Effector CD4-positive, alpha-beta T cell (primary cell): ENCODE measurements around the gene ZXDC.

Experiments used
- DNase-seq: peaks from one replicate; pipeline ENCODE4 v3.0.0-alpha.2; 2020

The ZXDC gene

DNA sequence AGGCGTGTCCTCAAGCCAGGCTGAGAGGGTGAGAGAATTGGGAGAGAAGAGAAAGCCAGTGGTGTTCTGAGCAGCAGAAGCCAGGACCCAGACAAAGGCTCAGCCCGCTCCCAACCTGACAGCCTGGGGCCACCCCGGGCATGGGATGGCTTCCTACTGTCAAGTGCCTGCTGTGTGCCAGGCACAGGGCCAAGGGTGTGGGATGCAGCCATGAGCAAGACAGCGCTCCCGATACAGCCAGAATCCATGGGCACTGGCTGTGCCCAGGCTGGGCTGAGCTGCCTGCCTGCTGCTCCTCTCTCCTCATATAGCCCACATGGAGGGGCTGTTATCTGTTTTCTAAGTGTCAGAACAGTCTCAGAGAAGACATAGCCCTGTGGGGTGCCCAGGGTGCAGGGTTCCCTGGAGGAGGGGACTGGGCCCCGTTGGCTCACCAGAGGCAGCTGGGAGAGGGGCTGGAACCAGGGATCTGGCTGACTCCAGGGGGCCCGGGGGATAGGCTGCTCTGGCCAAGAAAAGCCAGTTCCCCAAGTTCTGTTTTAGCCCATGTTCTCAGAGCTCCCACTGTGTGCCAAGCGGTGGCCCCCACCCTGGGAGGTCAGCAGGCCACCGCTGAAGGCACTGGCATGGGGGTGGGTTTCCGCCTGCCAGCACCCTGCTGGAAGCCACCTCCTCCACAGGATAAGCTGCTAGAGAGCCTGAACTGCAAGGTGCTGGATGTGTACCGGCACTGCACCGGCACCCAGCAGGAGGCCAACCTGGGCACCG lies 42.0 kb downstream of the ZXDC start:
- no peak for DNase-seq

DNA sequence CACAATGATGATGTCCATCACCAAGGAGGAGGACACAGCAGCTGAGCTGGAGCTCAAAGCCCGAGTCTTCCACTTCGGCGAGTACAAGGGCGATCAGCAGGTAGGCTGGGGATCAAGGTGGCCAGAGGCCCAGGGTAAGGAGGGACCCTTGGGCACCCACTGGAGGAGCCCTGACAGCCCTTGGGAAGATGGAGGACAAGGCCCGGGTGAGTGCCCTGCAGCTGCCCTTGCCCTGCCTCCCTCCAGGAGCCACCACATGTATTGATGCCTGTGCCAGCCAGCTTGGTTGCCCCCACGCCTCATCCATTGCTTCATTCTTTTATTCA lies 42.6 kb downstream of the ZXDC start:
- no peak for DNase-seq

DNA sequence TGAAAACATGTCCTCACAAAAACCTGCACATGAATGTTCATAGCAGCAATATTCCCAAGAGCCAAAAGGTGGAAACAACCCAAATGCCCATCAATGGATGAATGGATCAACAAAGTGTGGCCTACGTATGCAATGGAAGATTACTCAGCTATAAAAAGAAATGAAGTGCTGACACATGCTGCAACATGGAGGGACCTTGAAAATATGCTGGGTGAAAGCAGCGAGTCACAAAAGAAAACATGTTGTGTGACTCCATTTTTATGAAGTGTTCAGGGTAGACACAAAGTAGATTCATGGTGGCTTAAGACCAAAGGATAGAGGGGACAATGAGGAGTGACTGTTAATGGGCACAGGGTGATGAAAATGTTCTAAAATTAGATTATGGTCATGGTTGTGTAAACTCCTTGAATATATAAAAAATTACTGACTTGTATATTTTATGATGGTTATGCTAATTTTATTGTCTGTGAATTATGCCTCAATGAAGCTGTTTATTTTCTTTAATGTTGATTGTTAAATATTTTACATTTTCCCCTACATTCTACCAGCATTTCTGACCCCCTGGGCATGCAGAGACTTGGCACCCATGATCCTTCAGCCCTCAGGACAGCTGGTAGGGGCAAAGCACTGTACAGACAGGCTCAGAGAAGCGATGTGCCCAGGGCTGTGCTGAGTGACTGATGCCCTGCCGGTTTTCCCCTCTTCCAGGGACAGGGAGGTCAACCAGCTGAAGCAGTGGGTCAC lies 43.2 kb downstream of the ZXDC start:
- no peak for DNase-seq

DNA sequence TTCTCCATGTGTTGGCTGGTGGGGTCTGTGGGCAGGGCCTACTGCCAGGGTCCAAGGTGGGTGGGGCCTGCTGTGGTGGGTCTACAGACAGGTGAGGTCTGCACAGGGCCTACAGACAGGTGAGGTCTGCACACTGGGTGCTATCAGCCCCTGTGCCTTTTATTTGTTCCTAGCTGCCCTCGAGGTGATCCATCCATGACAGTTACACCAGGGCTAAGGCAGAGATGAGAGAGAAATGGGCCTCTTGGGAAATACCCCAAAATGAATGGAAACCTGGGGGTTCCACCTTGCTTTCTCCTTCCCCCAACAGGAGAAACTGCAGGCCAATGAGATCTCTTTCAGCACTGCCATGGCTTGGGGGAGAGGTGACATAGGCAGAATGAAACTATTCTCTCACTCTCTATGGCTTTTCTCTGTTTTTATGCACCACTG lies 44.6 kb downstream of the ZXDC start:
- no peak for DNase-seq

DNA sequence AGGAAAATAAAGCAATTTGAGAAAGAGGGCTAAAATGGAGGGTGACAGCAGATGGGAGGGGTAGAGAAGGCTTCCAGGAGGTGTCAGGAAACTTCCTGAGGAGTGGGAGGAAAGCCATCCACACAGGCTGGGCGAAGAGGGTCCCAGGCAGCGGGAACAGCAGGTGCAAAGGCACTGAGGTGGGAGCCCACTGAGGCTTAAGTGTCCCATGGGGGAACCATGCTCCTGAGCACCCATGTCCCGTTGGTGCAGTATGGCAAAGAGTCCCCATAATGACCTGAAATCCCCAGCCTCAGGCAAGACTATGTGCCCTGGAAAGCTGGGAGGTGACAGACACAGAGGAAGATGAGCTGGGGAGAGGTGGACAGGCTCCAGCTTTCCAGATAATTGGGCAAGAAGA lies 50.9 kb downstream of the ZXDC start:
- DNase-seq: no peak

DNA sequence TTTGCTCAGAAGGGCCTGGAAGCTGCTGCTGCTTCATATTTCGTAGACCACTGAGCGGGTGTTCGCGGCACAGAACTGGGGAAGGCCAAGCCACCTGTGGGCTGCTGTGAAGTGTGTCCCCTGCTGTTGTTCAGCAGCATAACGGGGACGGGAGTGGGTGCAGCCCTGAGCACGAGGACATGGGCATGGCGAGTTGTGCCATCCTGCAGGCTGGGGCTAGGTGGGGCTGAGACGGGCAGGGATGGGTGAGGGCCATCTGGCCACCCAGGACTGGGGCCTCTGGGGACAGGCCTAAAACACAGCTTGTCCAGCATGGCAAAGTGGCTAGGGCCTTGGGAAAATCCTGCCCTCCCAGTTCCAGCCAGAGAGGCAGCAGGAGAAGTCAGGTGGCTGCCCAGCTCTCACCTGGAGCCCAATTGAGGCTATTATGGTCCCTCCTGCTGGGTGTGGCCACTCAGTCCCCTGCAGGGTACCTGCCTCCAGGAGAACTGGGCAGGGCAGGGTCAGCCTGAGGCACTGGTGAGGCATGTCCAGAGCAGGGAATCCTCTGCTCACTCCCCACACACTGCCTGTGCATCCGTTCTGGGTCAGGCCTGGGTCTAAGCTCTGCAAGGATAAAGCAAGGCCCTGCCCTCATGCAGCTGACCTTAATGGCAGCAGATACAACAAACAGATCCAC lies 51.5 kb downstream of the ZXDC start:
- DNase-seq: no peak

DNA sequence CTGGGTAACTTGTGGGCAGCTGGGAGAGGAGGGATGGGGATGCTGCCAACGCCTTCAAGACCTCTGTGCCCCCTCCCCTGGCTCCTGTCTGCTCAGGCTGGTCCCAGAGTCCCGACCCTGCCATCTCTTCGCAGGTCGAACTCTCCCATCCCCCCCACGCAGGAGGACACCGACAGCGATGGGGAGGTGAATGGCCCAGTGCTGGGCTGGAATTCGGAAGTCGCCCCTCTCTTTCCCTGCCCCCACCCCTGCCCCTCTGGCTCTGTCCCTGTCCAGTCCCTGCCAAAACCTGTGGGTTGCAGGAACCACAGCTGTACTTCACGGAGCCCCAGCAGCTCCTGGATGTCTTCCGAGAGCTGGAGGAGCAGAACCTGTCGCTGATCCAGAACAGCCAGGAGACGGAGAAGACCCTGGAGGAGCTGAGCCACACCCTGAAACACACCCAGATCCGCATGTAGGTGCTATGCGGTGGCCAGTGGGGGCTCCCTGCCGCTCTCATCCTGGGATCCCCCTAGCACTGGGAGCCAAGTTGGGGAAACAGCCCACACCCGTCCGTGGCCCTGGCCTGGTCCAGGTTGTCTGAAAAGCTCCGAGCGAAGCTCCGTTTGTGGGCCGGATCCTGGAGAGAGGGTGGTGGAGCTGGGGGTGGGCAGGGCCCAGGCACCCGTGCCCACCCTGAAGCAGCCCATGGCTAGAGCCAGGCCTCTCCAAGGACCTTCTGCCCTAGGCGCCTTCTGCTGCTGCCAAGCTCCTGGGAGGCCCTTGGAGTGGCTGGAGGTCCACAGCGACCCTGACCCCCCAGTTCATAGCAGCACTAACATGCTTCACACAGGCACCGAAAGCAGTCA lies 52.3 kb downstream of the ZXDC start:
- no peak for DNase-seq

DNA sequence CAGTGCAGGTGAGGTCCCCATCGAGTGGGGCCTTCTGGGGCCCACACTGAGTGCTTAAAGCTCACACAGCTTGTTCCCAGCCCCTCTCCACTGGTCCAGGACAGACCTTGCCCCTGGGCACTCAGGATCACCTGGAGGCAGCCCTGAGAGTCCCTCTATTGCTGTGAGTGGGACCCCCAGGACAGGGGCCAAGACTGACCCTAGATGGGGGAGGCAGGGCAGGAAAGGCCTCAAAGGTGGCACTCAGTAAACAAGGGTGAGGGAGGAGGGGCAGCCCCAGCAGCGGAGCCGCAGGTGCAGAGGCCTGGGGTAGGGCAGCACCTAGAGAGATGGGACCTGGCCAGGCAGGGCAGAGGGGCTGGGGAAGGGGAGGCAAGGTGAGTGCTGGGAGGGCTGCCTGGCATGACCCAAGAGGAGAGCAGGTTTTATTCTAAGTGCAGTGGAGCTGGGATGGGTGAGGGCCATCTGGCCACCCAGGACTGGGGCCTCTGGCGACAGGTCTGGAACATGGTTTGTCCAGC lies 53.1 kb downstream of the ZXDC start:
- no peak for DNase-seq

DNA sequence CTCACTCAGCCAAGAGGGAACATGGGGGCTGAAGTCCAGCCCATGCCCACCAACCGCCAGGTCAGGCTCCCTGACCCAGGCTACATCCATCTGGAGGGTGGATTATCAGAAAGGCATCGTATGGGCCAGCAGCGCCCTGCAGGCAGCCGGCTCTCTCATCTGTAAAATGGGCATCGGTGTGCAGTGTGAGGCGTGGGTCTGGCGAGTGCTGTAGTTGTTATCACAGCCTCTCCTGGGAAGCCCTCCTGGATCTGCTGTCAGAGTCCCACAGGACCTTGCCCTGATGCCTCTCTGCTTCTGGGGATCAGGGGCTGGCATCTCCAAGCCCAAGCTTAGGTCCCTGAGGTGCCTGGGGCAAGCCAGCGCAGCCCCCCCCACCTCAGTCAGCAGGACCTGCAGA lies 53.6 kb downstream of the ZXDC start:
- no peak for DNase-seq

DNA sequence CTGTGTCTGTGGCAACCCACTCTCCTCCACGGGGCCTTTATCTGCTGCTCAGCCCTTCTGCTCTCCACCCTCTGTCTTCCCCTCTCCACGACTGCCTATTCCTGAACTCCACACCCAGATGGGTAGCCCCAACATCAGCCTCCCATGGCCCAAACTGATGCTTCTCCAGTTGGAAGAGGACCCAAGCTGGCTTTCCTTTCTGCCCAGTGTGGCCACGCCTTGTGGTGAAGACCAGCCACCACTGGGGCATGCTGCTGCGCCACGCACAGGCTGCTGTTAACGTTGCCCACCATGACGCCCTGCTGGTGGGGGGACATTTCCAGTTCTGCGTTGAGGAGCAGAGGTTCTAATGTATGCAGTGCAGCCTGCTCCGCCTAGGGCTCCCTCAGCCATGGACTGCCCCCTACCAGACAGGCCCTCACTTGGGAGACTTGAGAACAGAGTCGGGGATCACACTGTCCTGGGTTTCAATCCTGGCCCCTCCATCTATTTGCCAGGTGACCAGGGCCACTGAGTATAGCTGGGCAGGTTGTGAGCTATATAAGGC lies 54.0 kb downstream of the ZXDC start:
- no peak for DNase-seq

DNA sequence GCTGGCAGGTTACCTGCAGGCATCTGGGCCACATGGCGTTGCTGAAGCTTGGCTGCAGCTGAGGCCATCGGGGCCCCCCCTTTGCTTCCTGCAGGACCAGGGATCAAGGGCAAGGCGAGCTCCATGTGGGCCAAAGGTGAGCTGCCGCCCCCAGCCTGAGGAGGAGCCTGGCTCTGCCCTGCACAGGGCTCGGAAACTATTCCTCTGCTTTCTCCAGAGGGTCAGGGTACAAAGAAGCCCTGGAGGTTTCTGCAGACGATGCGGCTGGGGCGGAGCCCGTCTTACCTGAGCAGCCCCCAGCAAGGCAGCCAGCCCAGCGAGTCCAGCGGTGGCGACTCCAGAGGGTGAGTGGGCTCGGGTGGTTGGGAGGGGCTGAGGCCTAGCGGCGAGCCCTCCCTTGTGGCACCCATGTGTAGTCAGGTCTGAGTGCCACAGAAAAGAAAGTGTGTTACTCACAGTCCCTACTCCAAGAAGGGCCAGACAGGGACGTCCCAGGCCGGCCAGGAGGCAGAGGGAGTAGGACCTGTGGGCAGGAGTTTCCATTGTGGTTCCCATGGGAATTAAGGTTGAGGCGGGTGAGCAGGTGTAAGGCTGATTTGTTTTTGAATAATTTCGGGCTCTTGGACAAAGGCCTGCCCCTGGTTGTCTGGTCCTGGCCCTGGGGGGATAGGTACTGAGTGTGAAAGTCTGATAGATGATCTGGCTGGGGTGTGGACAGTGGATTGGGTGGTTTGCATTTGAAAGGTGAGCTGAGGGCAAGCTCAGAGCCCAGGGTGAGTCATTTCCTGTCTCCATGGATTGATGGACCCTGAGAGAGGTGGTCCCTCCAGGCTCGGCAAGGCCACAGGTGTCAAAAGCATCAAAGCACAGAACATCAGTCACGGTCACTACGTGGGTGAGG lies 55.6 kb downstream of the ZXDC start:
- DNase-seq: no peak

DNA sequence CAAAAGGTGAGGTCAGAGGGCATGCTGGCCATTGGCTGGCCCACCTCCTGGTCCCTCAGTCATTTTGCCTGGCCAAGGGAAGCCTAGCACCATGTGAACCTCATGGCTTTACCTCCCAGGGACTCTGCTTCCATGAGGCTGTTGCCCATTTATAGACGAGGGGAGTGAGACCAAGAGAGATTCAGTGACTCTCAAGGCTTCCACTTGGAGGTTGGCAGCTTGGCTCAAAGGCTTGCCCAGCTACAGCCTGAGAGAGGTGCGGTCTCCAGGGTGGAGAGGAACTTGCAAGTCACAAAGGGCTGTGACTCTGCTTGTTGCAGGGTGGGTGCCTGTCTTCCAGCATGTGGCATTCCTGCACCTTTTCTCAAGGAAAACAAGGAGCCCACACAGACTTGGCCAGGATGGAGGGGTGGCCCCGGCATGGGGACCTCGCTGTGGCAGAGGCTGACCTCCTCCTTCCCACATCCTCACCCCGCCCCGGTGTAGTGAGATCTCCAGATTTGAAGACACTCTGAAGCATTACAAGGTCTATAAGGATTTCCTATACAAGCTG lies 56.5 kb downstream of the ZXDC start:
- DNase-seq: no peak

DNA sequence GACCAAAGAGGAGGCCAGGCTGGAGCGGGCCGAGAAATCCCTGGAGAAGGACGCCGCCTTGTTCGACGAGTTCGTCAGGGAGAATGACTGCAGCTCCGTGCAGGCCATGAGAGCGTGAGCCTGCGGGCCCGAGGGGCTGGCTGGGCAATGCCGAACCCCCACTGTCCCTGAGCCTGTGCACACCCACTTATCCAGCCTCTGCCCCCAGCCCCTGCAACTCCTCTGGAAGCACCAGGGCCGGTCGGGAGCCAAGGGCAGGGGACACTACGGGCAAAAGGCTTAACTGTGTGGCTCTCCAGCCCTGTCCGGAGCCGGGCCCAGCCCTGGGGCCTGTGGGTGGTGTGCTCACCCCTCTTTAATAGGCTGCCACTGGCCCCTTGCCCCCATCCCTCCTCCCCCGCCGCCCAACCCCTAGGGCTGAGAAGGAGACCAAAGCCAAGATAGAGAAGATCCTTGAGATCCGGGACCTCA lies 57.0 kb downstream of the ZXDC start:
- no peak for DNase-seq

DNA sequence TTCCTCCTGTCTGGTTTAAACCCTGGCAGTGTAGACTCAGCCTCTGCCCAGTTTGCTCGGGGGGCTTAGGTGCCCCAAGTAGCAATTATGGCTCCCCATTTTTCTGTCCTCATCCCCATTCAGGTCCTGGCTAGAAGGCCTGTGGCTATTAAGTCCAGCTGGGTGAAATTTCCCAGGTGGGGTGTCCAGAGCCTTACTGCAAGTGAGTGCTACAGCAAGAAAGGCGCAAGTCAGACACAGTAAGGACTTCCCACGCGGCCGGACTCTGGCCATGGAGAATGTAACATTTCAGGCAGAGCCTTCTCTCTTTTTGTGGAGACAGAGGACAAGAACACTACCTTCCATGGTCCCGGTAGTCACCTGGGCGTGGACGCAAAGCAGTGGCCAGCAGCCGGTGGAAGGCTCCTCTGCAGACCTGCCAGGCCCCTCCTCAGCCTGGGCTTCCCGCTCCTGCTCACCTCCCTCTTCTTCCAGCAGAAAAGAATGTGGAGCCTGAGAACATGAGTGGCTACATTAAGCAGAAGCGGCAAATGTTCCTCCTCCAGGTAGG lies 57.6 kb downstream of the ZXDC start:
- no peak for DNase-seq

DNA sequence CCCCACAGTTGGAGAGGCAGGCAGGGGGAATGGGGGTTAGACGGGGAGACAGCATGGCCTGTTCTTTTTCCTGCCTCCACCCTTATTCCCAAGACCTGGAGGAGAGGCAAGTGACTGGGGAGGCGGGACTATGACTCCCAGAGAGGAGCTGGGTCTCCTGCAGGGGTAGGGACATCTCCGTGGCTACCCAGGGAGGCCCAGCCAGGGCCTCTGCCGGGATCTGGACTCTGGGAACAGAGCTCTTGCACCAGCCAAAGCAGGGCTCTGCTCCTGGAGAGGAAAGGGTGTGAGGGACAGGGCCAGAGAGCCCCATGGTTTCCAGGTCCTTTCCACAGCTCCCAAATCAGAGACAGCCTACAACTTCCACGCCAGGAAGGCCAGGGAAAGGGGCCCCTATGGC lies 58.2 kb downstream of the ZXDC start:
- DNase-seq: no peak

DNA sequence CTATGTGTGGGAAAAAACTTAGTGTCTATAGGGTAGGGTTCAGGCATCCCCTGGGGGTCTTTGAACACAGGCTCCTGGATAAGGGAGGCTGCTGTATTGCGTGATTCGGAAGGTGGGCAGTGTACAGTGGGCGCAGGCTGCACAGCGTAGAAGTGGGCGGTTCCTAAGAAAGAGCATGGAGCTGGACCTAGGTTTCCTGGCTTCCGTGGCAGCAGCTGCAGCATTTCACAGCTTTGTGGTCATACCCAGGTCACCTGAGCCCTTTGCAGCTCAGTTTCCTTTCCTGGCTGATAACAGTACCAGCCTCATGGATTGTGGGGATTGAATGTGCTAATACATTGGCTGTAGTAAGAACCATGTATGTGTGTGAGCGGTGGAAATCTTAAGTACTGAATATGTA lies 58.7 kb downstream of the ZXDC start:
- no peak for DNase-seq

DNA sequence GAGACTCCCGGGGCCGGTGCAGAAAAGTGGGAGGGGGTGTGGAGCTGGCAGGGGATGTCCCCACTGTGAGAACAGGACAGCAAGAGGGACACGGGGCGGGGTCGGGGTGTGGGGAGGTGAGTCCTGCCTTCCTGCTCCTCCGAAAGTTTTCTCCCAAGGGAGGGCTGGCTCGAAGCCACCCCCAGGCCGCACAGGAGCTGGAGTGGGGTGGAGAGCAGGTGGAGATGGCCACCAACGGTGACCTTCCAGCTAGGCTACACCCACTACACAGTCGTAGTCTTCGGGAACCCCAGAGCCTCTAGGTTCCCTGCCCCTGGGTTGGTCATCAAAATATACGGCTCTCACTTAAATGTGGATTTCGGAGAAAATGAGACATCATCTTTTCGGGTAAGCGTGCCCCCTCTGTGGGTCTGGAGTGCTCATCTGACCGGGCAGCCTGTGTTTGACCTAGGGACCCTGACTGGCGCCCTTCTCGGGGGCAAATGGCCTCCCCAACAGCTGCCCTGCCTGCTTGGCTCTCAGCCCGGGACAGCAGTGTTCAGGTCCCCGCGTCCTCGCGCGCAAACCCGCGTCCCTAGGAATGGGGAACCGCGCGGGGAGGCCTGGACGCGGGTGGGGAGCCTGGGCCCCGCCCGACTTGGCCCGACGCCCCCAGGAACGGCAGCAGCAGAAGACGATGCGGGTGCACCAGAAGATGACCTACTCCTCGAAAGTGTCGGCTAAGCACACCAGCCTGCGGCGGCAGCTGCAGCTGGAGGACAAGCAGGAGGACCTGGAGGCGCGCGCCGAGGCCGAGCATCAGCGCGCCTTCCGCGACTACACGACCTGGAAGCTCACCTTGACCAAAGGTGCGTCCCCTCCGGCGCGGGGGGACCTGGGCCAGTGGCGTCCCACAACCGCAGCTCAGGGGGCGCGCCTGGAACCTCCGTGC lies 59.8 kb downstream of the ZXDC start:
- DNase-seq: no peak

DNA sequence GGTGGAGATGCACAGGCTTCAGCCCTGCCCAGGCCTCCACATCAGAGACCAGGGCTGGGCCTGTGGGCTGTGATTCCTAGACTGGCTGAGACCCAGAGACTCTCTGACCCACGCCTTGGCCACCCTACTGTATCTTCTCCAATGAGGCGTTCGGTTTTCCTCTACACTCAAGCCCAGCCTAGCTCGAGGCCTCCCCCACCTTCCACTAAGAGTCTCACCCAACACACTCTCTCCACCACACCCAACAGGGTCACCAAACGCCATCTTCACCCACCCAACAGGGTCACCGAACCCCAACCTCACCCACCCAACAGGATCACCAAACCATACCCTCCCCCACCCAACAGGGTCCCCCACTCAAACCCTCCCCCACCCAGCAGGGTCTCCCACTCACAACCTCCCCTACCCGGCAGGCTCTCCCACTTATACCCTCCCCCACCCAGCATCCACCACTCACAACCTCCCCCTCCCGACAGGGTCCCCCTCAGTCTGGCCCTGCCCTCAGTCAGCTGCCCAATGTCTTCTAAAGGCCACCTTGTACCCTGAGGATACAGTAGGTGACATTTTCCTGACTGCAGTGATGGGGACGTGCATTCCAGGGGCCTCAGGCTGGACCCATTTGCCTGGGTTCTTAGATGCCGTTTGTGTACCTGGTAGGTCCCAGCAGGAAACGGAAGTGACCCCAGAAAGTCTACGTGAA lies 60.6 kb downstream of the ZXDC start:
- no peak for DNase-seq

DNA sequence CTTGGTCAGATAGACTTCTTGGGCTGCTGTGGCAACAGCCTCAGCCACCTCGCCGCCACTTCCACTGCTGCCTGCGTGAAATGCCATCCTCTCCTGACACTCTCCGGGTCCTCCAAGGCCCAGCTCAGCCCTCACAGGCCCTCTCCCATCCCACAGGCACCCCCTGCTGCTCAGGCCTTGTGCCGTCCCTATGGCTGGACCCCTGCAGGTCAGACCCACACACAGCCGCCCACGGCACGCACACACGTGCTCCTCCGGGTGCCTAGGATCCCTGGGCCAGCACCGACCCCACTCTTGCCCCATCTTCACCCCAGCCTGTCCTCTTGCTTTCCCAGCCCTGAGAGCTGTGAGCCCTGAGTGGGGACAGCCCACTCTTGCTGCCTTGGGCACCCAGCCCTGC lies 61.3 kb downstream of the ZXDC start:
- DNase-seq: no peak
